Neuronal stem cell (in vitro differentiated cells): Measurements from ENCODE around the gene GREB1. TPM values are rescaled to one million over a fixed set of nuclear protein-coding genes. Genes with fewer than 3 reads are reported as not detected.

ENCODE experiments used
- DNase-seq: peaks from one replicate; pipeline ENCODE4 v3.0.0-alpha.2; 2013; ENCODE audit warnings: low spot score
- H2AFZ ChIP-seq: one replicate; pipeline ENCODE4 v1.6.1; 2013; ENCODE audit warnings: mild to moderate bottlenecking, low read length, inconsistent platforms
- H2AK5ac ChIP-seq: 2 replicates; pipeline ENCODE4 v1.6.1; 2013; ENCODE audit warnings: low read depth, mild to moderate bottlenecking, inconsistent platforms, low read length, moderate library complexity, mixed read lengths
- H2BK120ac ChIP-seq: 2 replicates; pipeline ENCODE4 v1.6.1; 2013; ENCODE audit warnings: low read depth, mild to moderate bottlenecking, inconsistent platforms, low read length, moderate library complexity, mixed read lengths
- H2BK12ac ChIP-seq: one replicate; pipeline ENCODE4 v1.6.1; 2013; ENCODE audit warnings: low read length, inconsistent platforms
- H2BK15ac ChIP-seq: 2 replicates; pipeline ENCODE4 v1.6.1; 2013; ENCODE audit warnings: mild to moderate bottlenecking, low read length, inconsistent platforms, mixed read lengths
- H2BK5ac ChIP-seq: one replicate; pipeline ENCODE4 v1.6.1; 2013; ENCODE audit warnings: inconsistent platforms, mild to moderate bottlenecking, low read length, moderate library complexity
- H3K14ac ChIP-seq: one replicate; pipeline ENCODE4 v1.6.1; 2013; ENCODE audit warnings: low read length, inconsistent platforms
- H3K18ac ChIP-seq: 2 replicates; pipeline ENCODE4 v1.6.1; 2013; ENCODE audit warnings: low read length, inconsistent platforms
- H3K23ac ChIP-seq: 2 replicates; pipeline ENCODE4 v1.6.1; 2013; ENCODE audit warnings: low read depth, mild to moderate bottlenecking, mixed read lengths, low read length, inconsistent platforms; ENCODE audit not compliant: poor library complexity
- H3K27ac ChIP-seq: replicated peaks from 3 replicates; pipeline ENCODE4 v1.5.1; 2013; ENCODE audit warnings: low read length, inconsistent platforms
- H3K27me3 ChIP-seq, 3 experiments: 2 replicates each; pipeline ENCODE4 v1.6.1; 2013; ENCODE audit warnings: low read length in 3 of 3, mild to moderate bottlenecking in 2 of 3, inconsistent platforms in 1 of 3, low read depth in 1 of 3, mixed read lengths in 1 of 3, moderate library complexity in 1 of 3; ENCODE audit not compliant: control insufficient read depth in 3 of 3, insufficient read depth in 3 of 3
- H3K36me3 ChIP-seq, 2 donors: replicated peaks in 1 of 2; 2 replicates each; pipeline ENCODE4 v1.6.1; 2013; ENCODE audit warnings: low read length in 2 of 2; ENCODE audit not compliant: control insufficient read depth in 2 of 2, insufficient read depth in 2 of 2
- H3K4ac ChIP-seq: 2 replicates; pipeline ENCODE4 v1.6.1; 2013; ENCODE audit warnings: inconsistent platforms, mild to moderate bottlenecking, low read length, moderate library complexity
- H3K4me1 ChIP-seq, 2 donors: 1 replicate in 1 of 2; 2 replicates in 1 of 2; pipeline ENCODE4 v1.6.1; 2013; ENCODE audit warnings: low read length in 2 of 2, low read depth in 1 of 2; ENCODE audit not compliant: control insufficient read depth in 2 of 2, insufficient read depth in 1 of 2
- H3K4me2 ChIP-seq: one replicate; pipeline ENCODE4 v1.6.1; 2013; ENCODE audit warnings: mild to moderate bottlenecking, low read length, inconsistent platforms; ENCODE audit not compliant: insufficient read depth, poor library complexity, severe bottlenecking
- H3K4me3 ChIP-seq, 2 donors: 2 replicates each; pipeline ENCODE4 v1.5.1; 2013; ENCODE audit warnings: low read length in 2 of 2, mild to moderate bottlenecking in 2 of 2, inconsistent platforms in 1 of 2, moderate library complexity in 1 of 2
- H3K79me1 ChIP-seq: one replicate; pipeline ENCODE4 v1.6.1; 2013; ENCODE audit warnings: low read depth, mild to moderate bottlenecking, inconsistent platforms, low read length, moderate library complexity
- H3K9ac ChIP-seq: one replicate; pipeline ENCODE4 v1.6.1; 2013; ENCODE audit warnings: mild to moderate bottlenecking, low read depth, low read length, inconsistent platforms; ENCODE audit not compliant: poor library complexity
- H3K9me3 ChIP-seq, 2 donors: replicated peaks in 1 of 2; 2 replicates each; pipeline versions ENCODE3 to v1.6.1; 2013; ENCODE audit warnings: low read length in 2 of 2, mild to moderate bottlenecking in 2 of 2, inconsistent platforms in 1 of 2, low read depth in 1 of 2, mixed read lengths in 1 of 2, moderate library complexity in 1 of 2; ENCODE audit not compliant: control insufficient read depth in 2 of 2, insufficient read depth in 1 of 2
- H4K8ac ChIP-seq: one replicate; pipeline ENCODE4 v1.6.1; 2013; ENCODE audit warnings: low read depth, mild to moderate bottlenecking, inconsistent platforms, low read length, moderate library complexity
- H4K91ac ChIP-seq: one replicate; pipeline ENCODE4 v1.6.1; 2013; ENCODE audit warnings: low read length, low read depth, mild to moderate bottlenecking, inconsistent platforms; ENCODE audit not compliant: poor library complexity
- WGBS, 2 donors: extraction: QIAGEN DNeasy Blood & Tissue Kit; methylation state at CpG; one replicate each; pipeline ENCODE4 v1.1.7; 2013; ENCODE audit warnings: missing lambda C conversion rate in 2 of 2, mixed read lengths in 1 of 2; ENCODE audit not compliant: insufficient read length in 2 of 2, insufficient replicate concordance in 1 of 2; ENCODE audit errors: extremely low coverage in 2 of 2; 5-methylcytosine and 5-hydroxymethylcytosine counted together
- small RNA-seq: library from polyadenylated mRNA; stranded (forward); fragments of <200 nt; extraction: miRNeasy Mini kit (QIAGEN cat#:217004); gene quantifications from one replicate; pipeline ENCODE3, GENCODE V24; 2013; ENCODE audit not compliant: insufficient read depth

Gene GREB1

DNA sequence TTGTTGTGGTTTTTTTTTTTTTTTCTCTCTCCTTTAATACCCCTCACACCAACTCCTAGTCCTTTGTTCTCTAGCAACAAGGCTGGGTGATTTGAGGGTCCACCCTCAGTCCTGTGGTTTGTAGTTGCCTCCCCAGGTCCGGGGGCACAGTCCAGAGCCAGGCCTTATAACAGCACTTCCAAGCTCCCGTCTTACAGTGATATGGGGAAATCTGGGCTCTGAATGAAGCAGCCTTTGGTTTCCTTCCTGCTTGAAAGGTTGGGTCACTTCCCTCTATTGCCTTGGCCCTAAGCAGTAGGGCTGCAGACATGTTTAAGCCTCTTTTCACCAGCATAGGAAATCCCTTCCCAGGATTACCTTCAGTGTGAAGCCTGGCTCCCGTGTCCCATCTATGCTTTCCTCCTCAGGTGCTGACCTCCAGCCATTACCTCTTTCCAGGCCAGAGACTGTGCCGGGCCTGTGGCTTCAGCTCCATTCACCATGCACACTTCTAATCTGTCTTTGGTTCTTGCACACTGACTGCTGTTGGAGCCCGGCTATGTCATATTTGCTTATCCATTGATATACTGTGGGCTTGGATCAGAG is 157.3 kb downstream of the GREB1 start:
- no peak for DNase-seq
- H3K9me3 ChIP-seq, result no peaks in the 10 kb centered on the region
- H2BK15ac ChIP-seq, result no peak overlapping the region
- H3K27ac ChIP-seq, result no peak overlapping the region
- no peak overlapping the region for H3K9ac ChIP-seq
- no CpG with 5 or more reads among the region's 5 CpGs for WGBS, 2 donors
- no peak overlapping the region for H2AFZ ChIP-seq
- H3K79me1 ChIP-seq, result no peaks in the 10 kb centered on the region
- no peak overlapping the region for H2AK5ac ChIP-seq
- peaks cover 0 to 5% of the 10 kb centered on the region in 2 donors for H3K4me1 ChIP-seq
- no peak overlapping the region for H2BK5ac ChIP-seq
- peaks cover 0 to 22% (median 0%) of the 10 kb centered on the region in 3 experiments for H3K27me3 ChIP-seq
- no peaks in the 10 kb centered on the region for H3K36me3 ChIP-seq
- H3K4me2 ChIP-seq, result no peak overlapping the region
- no peak overlapping the region for H3K23ac ChIP-seq
- no peak overlapping the region for H2BK120ac ChIP-seq
- no peak overlapping the region for H4K91ac ChIP-seq
- no peak overlapping the region for H3K4me3 ChIP-seq
- no peak overlapping the region for H2BK12ac ChIP-seq
- no peak overlapping the region for H3K14ac ChIP-seq
- no peak overlapping the region for H3K4ac ChIP-seq
- no peak overlapping the region for H4K8ac ChIP-seq
- H3K18ac ChIP-seq, result no peak overlapping the region

Small RNA genes lying within 50 kb of the gene (small RNA-seq; reads per million reads assigned to genes)
- gene MIR4429, result not detected
- gene RN7SL674P, result not detected
- not detected for gene RNA5SP84
- gene RNU2-13P, result not detected
